OCI-M1 (cell line): ENCODE results near the gene TTC7B.

Source experiments
- DNase-seq: peaks from one replicate; lab custom pipeline; 2025; lab: John Stamatoyannopoulos, UW

TTC7B gene

GRCh38 chr14:90773705-90774104 is 42.5 kb downstream of the TTC7B start:
- DNase-seq = no peak

GRCh38 chr14:90773196-90773486 is 43.1 kb downstream of the TTC7B start:
- DNase-seq = no peak

- DNase-seq = no peak
Measured at GRCh38 chr14:90767899-90768298, 48.3 kb downstream of the TTC7B start.

GRCh38 chr14:90760591-90761316 is 55.5 kb downstream of the TTC7B start:
- DNase-seq = peak; percentile 23

GRCh38 chr14:90760078-90760444 is 56.2 kb downstream of the TTC7B start:
- no peak for DNase-seq

GRCh38 chr14:90759370-90760077 is 56.7 kb downstream of the TTC7B start:
- no peak for DNase-seq

- DNase-seq = no peak
Measured at GRCh38 chr14:90758959-90759358, 57.3 kb downstream of the TTC7B start.

- peak; percentile 92 for DNase-seq
Measured at GRCh38 chr14:90758028-90758889, 58.0 kb downstream of the TTC7B start.

- DNase-seq = no peak
Measured at GRCh38 chr14:90757452-90757851, 58.8 kb downstream of the TTC7B start.

GRCh38 chr14:90756755-90757345 is 59.4 kb downstream of the TTC7B start:
- DNase-seq = no peak

- no peak for DNase-seq
Measured at GRCh38 chr14:90755661-90756304, 60.4 kb downstream of the TTC7B start.

- DNase-seq = no peak
Measured at GRCh38 chr14:90753456-90754005, 62.7 kb downstream of the TTC7B start.

GRCh38 chr14:90750701-90751100 is 65.5 kb downstream of the TTC7B start:
- no peak for DNase-seq

GRCh38 chr14:90750191-90750590 is 66.0 kb downstream of the TTC7B start:
- no peak for DNase-seq

GRCh38 chr14:90747909-90748308 is 68.3 kb downstream of the TTC7B start:
- DNase-seq = no peak

GRCh38 chr14:90743826-90744225 is 72.4 kb downstream of the TTC7B start:
- DNase-seq = no peak

- no peak for DNase-seq
Measured at GRCh38 chr14:90743425-90743824, 72.8 kb downstream of the TTC7B start.

- DNase-seq = no peak
Measured at GRCh38 chr14:90742729-90743128, 73.5 kb downstream of the TTC7B start.

- no peak for DNase-seq
Measured at GRCh38 chr14:90742252-90742651, 74.0 kb downstream of the TTC7B start.

- no peak for DNase-seq
Measured at GRCh38 chr14:90741682-90741946, 74.6 kb downstream of the TTC7B start.

GRCh38 chr14:90740946-90741681 is 75.1 kb downstream of the TTC7B start:
- DNase-seq = no peak
